Lower leg skin (tissue), 4 donors: ENCODE results near the gene CACNA1S. TPM values are rescaled to one million over a fixed set of nuclear protein-coding genes. Genes with fewer than 3 reads are reported as not detected.

Source experiments
- DNase-seq, 2 donors: peaks; one replicate each; pipeline ENCODE4 v3.0.0-alpha.2; 2019; ENCODE audit warnings: low spot score in 2 of 2
- H3K4me3 ChIP-seq: fragments of 200-600 bp; sonication (generic); 2 replicates; pipeline ENCODE4 v1.5.1; 2017; ENCODE audit warnings: mild to moderate bottlenecking, low read depth; ENCODE audit not compliant: poor library complexity, severe bottlenecking
- CTCF ChIP-seq, 3 donors: fragments of 450-650 bp; IDR thresholded peaks; one replicate each; pipeline ENCODE4 v1.5.1; 2016; ENCODE audit warnings: antibody characterized with exemption in 3 of 3, mild to moderate bottlenecking in 3 of 3, moderate library complexity in 2 of 3
- POLR2A ChIP-seq, 2 donors: fragments of 450-650 bp; IDR thresholded peaks; one replicate each; pipeline ENCODE4 v1.6.1; 2016 to 2017; ENCODE audit warnings: antibody characterized with exemption in 2 of 2, mild to moderate bottlenecking in 1 of 2, moderate library complexity in 1 of 2
- WGBS, 2 donors: methylation state at CpG; one replicate each; pipeline ENCODE4 v1.1.5; 2018; 5-methylcytosine and 5-hydroxymethylcytosine counted together
- intact Hi-C: fragments of 100-400 bp; cut with DNase I; formaldehyde crosslinking; loops from one replicate; pipeline ENCODE4 v1.15.0; 2023; ENCODE audit warnings: low total_unique reads
- total RNA-seq, 4 donors: library from RNA; depleted of rRNA; stranded (reverse); fragments of >200 nt; gene quantifications; one replicate each; pipeline ENCODE4 v1.1.0, GENCODE V29; 2016

Gene CACNA1S
- total RNA-seq, 4 donors from 2014 or later: 0.04 TPM; not detected in 3

GRCh38 chr1:201142011-201142848, 30.0 kb upstream of the CACNA1S start:
- 46 to 54% methylated on average over 16 of the region's 16 CpGs for WGBS, 2 donors
- H3K4me3 ChIP-seq: no peak overlapping the region
- intact Hi-C loops: no loop called here
- DNase-seq: peak in 1 of 2 donors; percentile 84
- TF ChIP-seq CTCF (IDR thresholded peaks at IDR 0.05): no peak
- TF ChIP-seq POLR2A (IDR thresholded peaks at IDR 0.05): no peak

GRCh38 chr1:201141418-201141817, 29.2 kb upstream of the CACNA1S start:
- WGBS, 2 donors: 95 to 96% methylated on average over 5 of the region's 5 CpGs
- intact Hi-C loops: no loop called here
- DNase-seq: peak in 1 of 2 donors; percentile 78
- TF ChIP-seq POLR2A (IDR thresholded peaks at IDR 0.05) (no peak), CTCF (IDR thresholded peaks at IDR 0.05) (no peak)
- H3K4me3 ChIP-seq: no peak overlapping the region

- no peak overlapping the region for H3K4me3 ChIP-seq
- intact Hi-C loops: no loop called here
- WGBS, 2 donors: 90 to 97% methylated on average over 8 of the region's 8 CpGs
- DNase-seq: no peak
- TF ChIP-seq POLR2A (IDR thresholded peaks at IDR 0.05): no peak
- TF ChIP-seq CTCF (IDR thresholded peaks at IDR 0.05): no peak
Measured at GRCh38 chr1:201140941-201141260, 28.7 kb upstream of the CACNA1S start.

GRCh38 chr1:201140235-201140940, 28.2 kb upstream of the CACNA1S start:
- intact Hi-C loops: no loop called here
- peak in 1 of 2 donors; percentile 62 for DNase-seq
- TF ChIP-seq CTCF (IDR thresholded peaks at IDR 0.05) (no peak), POLR2A (IDR thresholded peaks at IDR 0.05) (no peak)
- 83 to 89% methylated on average over 10 of the region's 10 CpGs for WGBS, 2 donors
- no peak overlapping the region for H3K4me3 ChIP-seq

- H3K4me3 ChIP-seq: no peak overlapping the region
- no peak for TF ChIP-seq CTCF (IDR thresholded peaks at IDR 0.05)
- no peak for TF ChIP-seq POLR2A (IDR thresholded peaks at IDR 0.05)
- intact Hi-C loops: loop anchor here (10.0 kb wide), 1 partner anchor 65 kb away; no protein-coding TSS in a partner anchor
- 88 to 90% methylated on average over 9 of the region's 9 CpGs for WGBS, 2 donors
- peak in 1 of 2 donors; percentile 56 for DNase-seq
Measured at GRCh38 chr1:201139756-201140155, 27.5 kb upstream of the CACNA1S start.
